Large intestine (tissue), 3 donors: Measurements from ENCODE around the gene PMVK. TPM values are rescaled to one million over a fixed set of nuclear protein-coding genes. Genes with fewer than 3 reads are reported as not detected.

Experiments
- DNase-seq, 2 donors: peaks; one replicate each; pipeline versions ENCODE4 v3.0.0 to v3.0.0-alpha.2; 2013
- H3K27ac ChIP-seq: one replicate; pipeline ENCODE4 v1.5.1; 2013; ENCODE audit warnings: low read length
- H3K27me3 ChIP-seq: 2 replicates; pipeline ENCODE4 v1.6.1; 2013; ENCODE audit warnings: low read length; ENCODE audit not compliant: control insufficient read depth, insufficient read depth
- H3K36me3 ChIP-seq: 2 replicates; pipeline ENCODE4 v1.6.1; 2013; ENCODE audit warnings: low read length; ENCODE audit not compliant: control insufficient read depth, insufficient read depth
- H3K4me1 ChIP-seq: one replicate; pipeline ENCODE4 v1.6.1; 2013; ENCODE audit warnings: low read length; ENCODE audit not compliant: control insufficient read depth, insufficient read depth
- H3K4me3 ChIP-seq: one replicate; pipeline ENCODE4 v1.5.1; 2013; ENCODE audit warnings: low read length
- H3K9me3 ChIP-seq: one replicate; pipeline ENCODE4 v1.6.1; 2013; ENCODE audit warnings: mild to moderate bottlenecking, low read depth, low read length, moderate library complexity; ENCODE audit not compliant: control insufficient read depth
- WGBS: methylation state at CpG from one replicate; pipeline ENCODE4 v1.1.5; 2013; ENCODE audit warnings: low lambda C conversion rate; ENCODE audit not compliant: insufficient coverage; 5-methylcytosine and 5-hydroxymethylcytosine counted together
- polyA plus RNA-seq: library from polyadenylated mRNA; unstranded; fragments of 120-200 nt; gene quantifications from one replicate; pipeline ENCODE4 v1.2.1, GENCODE V29; 2013

PMVK gene
- polyA plus RNA-seq, 1 donor: 40.4 TPM

- no peaks in the 10 kb centered on the region for H3K27me3 ChIP-seq
- no peak overlapping the region for H3K4me3 ChIP-seq
- peaks cover 2% of the 10 kb centered on the region for H3K9me3 ChIP-seq
- no CpG with 5 or more reads among the region's 16 CpGs for WGBS
- no peak overlapping the region for H3K27ac ChIP-seq
- peaks cover 46% of the 10 kb centered on the region for H3K4me1 ChIP-seq
- H3K36me3 ChIP-seq: peaks cover 29% of the 10 kb centered on the region
- no peak for DNase-seq
These were observed 22.3 kb upstream of the PMVK start for GRCh38 chr1:154958681-154959425.

- no peak overlapping the region for H3K4me3 ChIP-seq
- no peak overlapping the region for H3K27ac ChIP-seq
- no peaks in the 10 kb centered on the region for H3K27me3 ChIP-seq
- no CpG with 5 or more reads among the region's 2 CpGs for WGBS
- H3K4me1 ChIP-seq: peaks cover 47% of the 10 kb centered on the region
- peaks cover 2% of the 10 kb centered on the region for H3K9me3 ChIP-seq
- no peak for DNase-seq
- peaks cover 20% of the 10 kb centered on the region for H3K36me3 ChIP-seq
These were observed 21.5 kb upstream of the PMVK start for GRCh38 chr1:154958036-154958435.

GRCh38 chr1:154957091-154957657 lies 20.7 kb upstream of the PMVK start:
- WGBS: no CpG with 5 or more reads among the region's 9 CpGs
- no peak overlapping the region for H3K27ac ChIP-seq
- peaks cover under 1% of the 10 kb centered on the region for H3K9me3 ChIP-seq
- peaks cover 38% of the 10 kb centered on the region for H3K4me1 ChIP-seq
- no peaks in the 10 kb centered on the region for H3K27me3 ChIP-seq
- DNase-seq: no peak
- no peak overlapping the region for H3K4me3 ChIP-seq
- peaks cover 18% of the 10 kb centered on the region for H3K36me3 ChIP-seq

GRCh38 chr1:154956544-154956941 lies 20.0 kb upstream of the PMVK start:
- no peak for DNase-seq
- H3K27me3 ChIP-seq: no peaks in the 10 kb centered on the region
- peaks cover 22% of the 10 kb centered on the region for H3K36me3 ChIP-seq
- peak overlapping the region; percentile 56 for H3K4me3 ChIP-seq
- H3K9me3 ChIP-seq: no peaks in the 10 kb centered on the region
- H3K4me1 ChIP-seq: peaks cover 38% of the 10 kb centered on the region
- H3K27ac ChIP-seq: no peak overlapping the region
- WGBS: 0% methylated on average over 2 of the region's 6 CpGs

- H3K4me3 ChIP-seq: peak within 1 kb of the TSS; percentile 56
- no CpG with 5 or more reads among the region's 18 CpGs for WGBS
- H3K4me1 ChIP-seq: peaks cover 38% of the 10 kb centered on the region
- H3K27me3 ChIP-seq: no peaks in the 10 kb centered on the region
- H3K27ac ChIP-seq: peak within 1 kb of the TSS; percentile 71
- H3K36me3 ChIP-seq: peaks cover 28% of the 10 kb centered on the region
- DNase-seq: peak; percentile 87 to 93
- H3K9me3 ChIP-seq: no peaks in the 10 kb centered on the region
These were observed 19.4 kb upstream of the PMVK start, which contains the start of gene PBXIP1 for GRCh38 chr1:154955718-154956543. TSS of gene PBXIP1 (minus strand) at chr1:154956099. CDS start at chr1:154953721, 2,378 bp downstream.

- Histone ChIP-seq H3K4me1 (peaks cover 32% of the 10 kb centered on the region), H3K27ac (peak overlapping the region; percentile 71), H3K4me3 (peak overlapping the region; percentile 56), H3K27me3 (no peaks in the 10 kb centered on the region), H3K9me3 (no peaks in the 10 kb centered on the region), H3K36me3 (peaks cover 35% of the 10 kb centered on the region)
- peak; percentile 82 to 87 for DNase-seq
- 0% methylated on average over 1 of the region's 4 CpGs for WGBS
These were observed 18.7 kb upstream of the PMVK start for GRCh38 chr1:154955039-154955717.

- Histone ChIP-seq H3K9me3 (no peaks in the 10 kb centered on the region), H3K27me3 (no peaks in the 10 kb centered on the region), H3K27ac (peak overlapping the region; percentile 26), H3K4me1 (peaks cover 32% of the 10 kb centered on the region), H3K36me3 (peaks cover 32% of the 10 kb centered on the region), H3K4me3 (no peak overlapping the region)
- DNase-seq: no peak
- WGBS: no CpG with 5 or more reads among the region's 3 CpGs
These were observed 18.0 kb upstream of the PMVK start for GRCh38 chr1:154954541-154954940.

- no peaks in the 10 kb centered on the region for H3K9me3 ChIP-seq
- H3K27ac ChIP-seq: no peak overlapping the region
- no peak for DNase-seq
- peaks cover 32% of the 10 kb centered on the region for H3K4me1 ChIP-seq
- H3K27me3 ChIP-seq: no peaks in the 10 kb centered on the region
- H3K4me3 ChIP-seq: no peak overlapping the region
- WGBS: no CpG with 5 or more reads among the region's 2 CpGs
- peaks cover 26% of the 10 kb centered on the region for H3K36me3 ChIP-seq
These were observed 17.1 kb upstream of the PMVK start for GRCh38 chr1:154953611-154954038.

GRCh38 chr1:154952664-154953063 lies 16.1 kb upstream of the PMVK start:
- peaks cover 32% of the 10 kb centered on the region for H3K4me1 ChIP-seq
- no peaks in the 10 kb centered on the region for H3K27me3 ChIP-seq
- H3K36me3 ChIP-seq: peaks cover 29% of the 10 kb centered on the region
- DNase-seq: no peak
- H3K4me3 ChIP-seq: no peak overlapping the region
- no peaks in the 10 kb centered on the region for H3K9me3 ChIP-seq
- no peak overlapping the region for H3K27ac ChIP-seq
- WGBS: no CpG with 5 or more reads among the region's 6 CpGs
